AG04449 (cell line): ENCODE results near the gene CADM1.

Source experiments
- CTCF ChIA-PET: fragments of 350-600 bp; formaldehyde crosslinking; extraction: SDS; loops from one replicate; lab custom pipeline; 2021; ENCODE audit warnings: antibody characterized with exemption; lab: Yijun Ruan, JAX
- POLR2A ChIA-PET: fragments of 400-600, 350-600 bp; formaldehyde crosslinking; extraction: SDS; loops from one replicate; lab custom pipeline; 2020; ENCODE audit warnings: antibody characterized with exemption, inconsistent platforms; lab: Yijun Ruan, JAX
- DNase-seq: peaks from one replicate; pipeline ENCODE4 v3.0.0-alpha.2; 2010; ENCODE audit warnings: low read depth, low spot score
- H3K4me3 ChIP-seq: 2 replicates; pipeline ENCODE4 v1.5.1; 2011; ENCODE audit warnings: low read depth, mild to moderate bottlenecking, control low read depth, low read length
- TF ChIP-seq, protein P1 (sequence below): IDR thresholded peaks from one replicate; pipeline ENCODE4 v1.5.1; 2011; ENCODE audit warnings: mild to moderate bottlenecking, moderate library complexity, low read length, control low read depth, inconsistent platforms; ENCODE audit not compliant: insufficient read depth; ENCODE audit errors: missing control alignments

CADM1 gene

DNA sequence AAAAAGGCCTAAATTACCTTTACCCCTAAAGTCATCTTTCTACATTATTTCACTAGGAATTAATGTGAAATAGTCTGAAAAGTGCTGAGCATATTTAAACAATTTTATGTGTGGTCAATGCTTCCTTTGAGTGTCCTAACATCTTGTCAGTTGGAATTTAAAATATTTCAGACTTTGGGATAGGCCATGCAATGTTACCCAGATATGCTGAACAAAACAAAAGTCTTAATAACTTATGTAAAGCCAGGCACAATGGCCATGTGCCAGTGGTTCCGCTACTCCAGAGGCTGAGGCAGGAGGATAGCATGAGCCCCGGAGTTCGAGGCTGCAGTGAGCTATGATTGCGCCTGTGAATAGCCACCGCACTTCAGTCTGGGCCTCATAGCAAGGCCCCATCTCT, 137.4 kb downstream of the CADM1 start:
- ChIA-PET CTCF (no interaction called here), POLR2A (no interaction called here)
- H3K4me3 ChIP-seq: no peak overlapping the region
- TF ChIP-seq, protein P1, sequence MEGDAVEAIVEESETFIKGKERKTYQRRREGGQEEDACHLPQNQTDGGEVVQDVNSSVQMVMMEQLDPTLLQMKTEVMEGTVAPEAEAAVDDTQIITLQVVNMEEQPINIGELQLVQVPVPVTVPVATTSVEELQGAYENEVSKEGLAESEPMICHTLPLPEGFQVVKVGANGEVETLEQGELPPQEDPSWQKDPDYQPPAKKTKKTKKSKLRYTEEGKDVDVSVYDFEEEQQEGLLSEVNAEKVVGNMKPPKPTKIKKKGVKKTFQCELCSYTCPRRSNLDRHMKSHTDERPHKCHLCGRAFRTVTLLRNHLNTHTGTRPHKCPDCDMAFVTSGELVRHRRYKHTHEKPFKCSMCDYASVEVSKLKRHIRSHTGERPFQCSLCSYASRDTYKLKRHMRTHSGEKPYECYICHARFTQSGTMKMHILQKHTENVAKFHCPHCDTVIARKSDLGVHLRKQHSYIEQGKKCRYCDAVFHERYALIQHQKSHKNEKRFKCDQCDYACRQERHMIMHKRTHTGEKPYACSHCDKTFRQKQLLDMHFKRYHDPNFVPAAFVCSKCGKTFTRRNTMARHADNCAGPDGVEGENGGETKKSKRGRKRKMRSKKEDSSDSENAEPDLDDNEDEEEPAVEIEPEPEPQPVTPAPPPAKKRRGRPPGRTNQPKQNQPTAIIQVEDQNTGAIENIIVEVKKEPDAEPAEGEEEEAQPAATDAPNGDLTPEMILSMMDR: no peak
- no peak for DNase-seq

DNA sequence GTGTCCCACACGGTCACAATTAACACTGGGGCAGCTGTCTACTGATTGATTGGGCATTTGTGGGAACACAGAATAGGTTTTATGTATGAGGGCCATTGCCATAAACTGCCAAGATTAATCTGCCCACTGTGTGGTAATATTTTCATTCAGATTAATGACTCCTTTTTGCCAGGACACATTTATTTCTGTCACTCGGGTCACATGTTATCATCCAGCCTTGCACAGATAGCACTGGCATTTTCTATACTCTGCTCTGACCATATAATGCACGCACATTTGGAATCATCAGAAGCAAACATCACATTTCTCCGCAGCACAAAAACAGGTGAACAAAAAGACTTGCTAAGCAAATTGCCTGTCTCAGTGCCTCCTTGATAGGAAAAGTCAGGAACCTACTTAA, 138.3 kb downstream of the CADM1 start:
- DNase-seq: no peak
- H3K4me3 ChIP-seq: no peak overlapping the region
- TF ChIP-seq, protein P1: no peak
- ChIA-PET CTCF (no interaction called here), POLR2A (no interaction called here)

DNA sequence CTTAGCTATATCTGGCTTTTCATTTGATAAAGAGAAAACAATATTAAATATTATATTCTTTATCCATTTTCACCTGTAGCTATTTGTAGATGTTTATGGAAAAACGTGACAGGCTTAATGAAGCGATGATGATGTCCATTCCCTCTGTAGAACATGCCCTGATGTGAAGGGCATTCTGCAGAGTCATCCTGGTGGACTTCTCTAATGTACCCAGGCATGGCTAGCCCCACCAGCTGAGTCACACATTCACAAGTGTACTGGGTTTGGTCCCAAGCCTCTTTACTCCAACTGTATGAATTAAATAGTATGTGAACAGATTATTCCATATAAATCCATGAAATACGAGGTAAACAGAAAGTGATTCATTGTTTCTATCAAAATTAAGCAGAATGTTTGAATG, 139.3 kb downstream of the CADM1 start:
- ChIA-PET POLR2A (no interaction called here), CTCF (no interaction called here)
- TF ChIP-seq, protein P1: no peak
- DNase-seq: no peak
- no peak overlapping the region for H3K4me3 ChIP-seq

GRCh38 chr11:115363921-115364320, 140.3 kb downstream of the CADM1 start:
- TF ChIP-seq, protein P1: no peak
- CTCF ChIA-PET: no interaction called here
- no peak overlapping the region for H3K4me3 ChIP-seq
- POLR2A ChIA-PET: no interaction called here
- DNase-seq: no peak

DNA sequence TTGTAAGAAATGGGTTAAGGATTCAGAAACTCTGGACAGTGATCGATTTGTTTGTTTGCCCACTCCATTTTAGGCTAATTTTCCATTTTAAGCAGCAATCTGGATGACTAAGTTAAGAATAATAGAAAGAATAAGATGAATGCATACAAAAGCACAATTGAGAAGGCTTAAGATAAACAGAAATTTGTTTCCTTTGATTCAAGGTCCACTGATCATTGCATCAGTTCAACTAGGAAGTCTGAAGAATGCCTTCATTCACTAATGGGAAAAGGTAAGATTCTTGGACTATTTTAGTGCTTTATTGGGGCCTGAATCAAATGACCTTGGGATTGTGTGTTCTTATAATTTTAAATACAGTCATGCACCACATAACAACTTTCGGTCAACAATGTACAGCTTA, 140.8 kb downstream of the CADM1 start:
- no peak overlapping the region for H3K4me3 ChIP-seq
- no peak for DNase-seq
- TF ChIP-seq, protein P1: no peak
- ChIA-PET CTCF (interaction anchor here (1.6 kb wide), 1 partner anchor 139 kb away, joined by 6 read pairs; no protein-coding TSS in a partner anchor), POLR2A (no interaction called here)

DNA sequence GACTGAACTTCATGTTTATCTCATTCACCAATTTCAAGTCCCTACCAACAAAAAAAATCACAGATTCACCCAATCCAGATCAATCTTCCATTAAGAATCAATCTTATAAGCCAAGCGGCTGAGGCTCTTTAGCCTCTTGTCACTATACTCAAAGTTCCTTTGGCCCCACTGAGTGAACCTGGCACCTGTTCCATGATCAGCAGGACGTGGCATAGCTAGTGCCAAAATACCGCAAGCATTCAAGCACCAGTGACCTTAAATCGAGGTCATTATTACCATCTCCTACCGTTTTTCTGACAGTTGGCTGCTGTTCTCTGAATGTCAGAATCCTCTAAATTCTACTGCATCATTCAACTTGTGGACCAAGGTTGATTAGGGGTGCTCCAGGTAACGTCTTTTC, 141.2 kb downstream of the CADM1 start:
- no peak for DNase-seq
- no peak overlapping the region for H3K4me3 ChIP-seq
- TF ChIP-seq, protein P1: no peak
- CTCF ChIA-PET: interaction anchor here (1.6 kb wide), 1 partner anchor 139 kb away, joined by 6 read pairs; no protein-coding TSS in a partner anchor
- POLR2A ChIA-PET: no interaction called here
